A673 (cell line): Measurements from ENCODE around the gene KBTBD2. TPM values are rescaled to one million over a fixed set of nuclear protein-coding genes. Genes with fewer than 3 reads are reported as not detected.

Source experiments
- BruUV-seq: library from RNA; stranded (reverse); fragments of 400-500 nt; replicated peaks from 2 replicates; lab custom pipeline; 2021; lab: Mats Ljungman, UMichigan
- CTCF ChIA-PET: fragments of 300-600 bp; sonication (Branson Sonifier 250); formaldehyde crosslinking; loops from one replicate; lab custom pipeline; 2022; ENCODE audit warnings: antibody characterized with exemption; lab: Charles Lee
- POLR2A ChIA-PET: fragments of 300-600 bp; sonication (Branson Sonifier 250); formaldehyde crosslinking; loops from one replicate; lab custom pipeline; 2022; ENCODE audit warnings: antibody characterized with exemption; ENCODE audit not compliant: low non-redundant PET; lab: Charles Lee
- DNase-seq: peaks from one replicate; pipeline ENCODE4 v3.0.0-alpha.2; 2015; ENCODE audit warnings: low spot score
- H3K27ac ChIP-seq: fragments of 200-600 bp; sonication (generic); 2 replicates; pipeline ENCODE4 v1.5.1; 2016; ENCODE audit warnings: mixed run types, low read depth, mild to moderate bottlenecking, mixed read lengths, antibody characterized with exemption, low read length; ENCODE audit not compliant: poor library complexity, severe bottlenecking
- H3K27me3 ChIP-seq: fragments of 200-600 bp; sonication (generic); replicated peaks from 2 replicates; pipeline ENCODE4 v1.6.1; 2017; ENCODE audit warnings: mixed run types, low read depth, mild to moderate bottlenecking, mixed read lengths, antibody characterized with exemption, low read length; ENCODE audit not compliant: insufficient read depth, poor library complexity
- H3K36me3 ChIP-seq: fragments of 200-600 bp; sonication (generic); 2 replicates; pipeline ENCODE4 v1.6.1; 2016; ENCODE audit warnings: mixed run types, mild to moderate bottlenecking, mixed read lengths, antibody characterized with exemption, low read length; ENCODE audit not compliant: insufficient read depth, poor library complexity, severe bottlenecking
- H3K4me1 ChIP-seq: fragments of 200-600 bp; sonication (generic); 2 replicates; pipeline ENCODE4 v1.6.1; 2017; ENCODE audit warnings: mixed run types, mild to moderate bottlenecking, mixed read lengths, antibody characterized with exemption, low read length; ENCODE audit not compliant: insufficient read depth, poor library complexity, severe bottlenecking
- H3K4me3 ChIP-seq: fragments of 200-600 bp; sonication (generic); 2 replicates; pipeline ENCODE4 v1.5.1; 2016; ENCODE audit warnings: low read depth, mixed run types, mild to moderate bottlenecking, mixed read lengths, low read length; ENCODE audit not compliant: poor library complexity, severe bottlenecking
- H3K9me3 ChIP-seq: fragments of 200-600 bp; sonication (generic); 2 replicates; pipeline ENCODE4 v1.6.1; 2016; ENCODE audit warnings: mixed run types, low read depth, mild to moderate bottlenecking, mixed read lengths, antibody characterized with exemption, low read length; ENCODE audit not compliant: poor library complexity, severe bottlenecking
- EZH2 ChIP-seq: fragments of 200-600 bp; sonication (generic); IDR thresholded peaks from 2 replicates; pipeline ENCODE4 v1.6.1; 2017; ENCODE audit warnings: borderline replicate concordance, low read depth, mild to moderate bottlenecking, mixed read lengths, antibody characterized with exemption, low read length; ENCODE audit not compliant: poor library complexity, severe bottlenecking
- intact Hi-C: fragments of 100-400 bp; cut with micrococcal nuclease; formaldehyde crosslinking; loops from one replicate; pipeline ENCODE4 v1.10.0; 2022; ENCODE audit not compliant: unreplicated experiment
- total RNA-seq: library from RNA; stranded (reverse); gene quantifications from 2 replicates; pipeline ENCODE4 v1.2.3, GENCODE V29; 2021
- TF ChIP-seq, protein P1 (sequence below): fragments of 300-800, 200-600 bp; sonication (generic); conservative IDR thresholded peaks from 2 replicates; pipeline ENCODE4 v1.5.1; 2017; ENCODE audit warnings: low read depth, mild to moderate bottlenecking, antibody characterized with exemption, low read length, moderate library complexity, mixed read lengths

Gene KBTBD2
- total RNA-seq, 1 experiment from 2014 or later: 51.0 TPM

DNA sequence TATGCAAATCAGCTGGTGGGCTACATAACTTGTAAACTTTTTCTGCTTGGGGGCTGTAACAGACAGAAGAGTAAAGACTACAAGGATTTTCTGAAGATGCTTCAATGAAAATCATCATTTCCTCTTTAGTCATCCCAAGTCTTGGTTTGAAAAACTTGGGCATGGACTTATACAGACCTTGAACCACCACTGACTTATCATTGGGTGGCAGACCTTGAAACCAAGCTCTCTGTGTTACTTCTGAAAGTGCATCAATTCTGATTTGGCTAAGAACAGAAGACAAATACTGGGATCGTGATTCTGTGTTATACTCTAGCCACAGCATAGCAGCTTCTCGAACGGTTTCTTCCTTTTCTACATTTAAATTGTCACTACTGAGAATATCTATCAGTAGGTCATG lies 21.3 kb downstream of the KBTBD2 start:
- no peak overlapping the region for H3K4me3 ChIP-seq
- TF ChIP-seq, protein P1, sequence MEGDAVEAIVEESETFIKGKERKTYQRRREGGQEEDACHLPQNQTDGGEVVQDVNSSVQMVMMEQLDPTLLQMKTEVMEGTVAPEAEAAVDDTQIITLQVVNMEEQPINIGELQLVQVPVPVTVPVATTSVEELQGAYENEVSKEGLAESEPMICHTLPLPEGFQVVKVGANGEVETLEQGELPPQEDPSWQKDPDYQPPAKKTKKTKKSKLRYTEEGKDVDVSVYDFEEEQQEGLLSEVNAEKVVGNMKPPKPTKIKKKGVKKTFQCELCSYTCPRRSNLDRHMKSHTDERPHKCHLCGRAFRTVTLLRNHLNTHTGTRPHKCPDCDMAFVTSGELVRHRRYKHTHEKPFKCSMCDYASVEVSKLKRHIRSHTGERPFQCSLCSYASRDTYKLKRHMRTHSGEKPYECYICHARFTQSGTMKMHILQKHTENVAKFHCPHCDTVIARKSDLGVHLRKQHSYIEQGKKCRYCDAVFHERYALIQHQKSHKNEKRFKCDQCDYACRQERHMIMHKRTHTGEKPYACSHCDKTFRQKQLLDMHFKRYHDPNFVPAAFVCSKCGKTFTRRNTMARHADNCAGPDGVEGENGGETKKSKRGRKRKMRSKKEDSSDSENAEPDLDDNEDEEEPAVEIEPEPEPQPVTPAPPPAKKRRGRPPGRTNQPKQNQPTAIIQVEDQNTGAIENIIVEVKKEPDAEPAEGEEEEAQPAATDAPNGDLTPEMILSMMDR: no peak
- no peak for TF ChIP-seq EZH2
- ChIA-PET POLR2A (no interaction called here), CTCF (interaction anchor here (1.1 kb wide), 1 partner anchor 24 kb away, joined by 5 read pairs; no protein-coding TSS in a partner anchor)
- no peak overlapping the region for H3K27ac ChIP-seq
- DNase-seq: no peak
- H3K27me3 ChIP-seq: no peaks in the 10 kb centered on the region
- intact Hi-C loops: no loop called here
- peaks cover 69% of the 10 kb centered on the region for H3K36me3 ChIP-seq
- no peaks in the 10 kb centered on the region for H3K9me3 ChIP-seq
- no TSS peak for BruUV-seq
- H3K4me1 ChIP-seq: no peaks in the 10 kb centered on the region

DNA sequence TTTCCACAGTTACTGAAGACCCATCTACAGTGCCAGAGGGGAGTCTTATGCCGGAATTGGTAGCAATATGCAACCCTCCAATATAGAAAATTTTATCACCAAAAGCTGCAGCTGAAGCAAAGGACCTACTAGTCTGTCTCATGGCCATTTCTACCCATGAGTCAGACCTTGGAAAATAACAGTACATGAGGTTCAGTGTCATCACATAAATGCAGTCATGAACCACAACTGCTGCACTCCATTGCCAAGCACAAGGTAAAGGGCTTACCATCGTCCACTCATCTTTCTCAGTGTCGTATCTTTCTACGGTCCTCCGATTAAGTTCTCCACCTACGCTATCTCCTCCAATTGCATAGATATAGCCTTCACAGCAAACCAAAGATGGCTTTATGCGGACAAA lies 21.8 kb downstream of the KBTBD2 start:
- CTCF ChIA-PET: interaction anchor here (1.1 kb wide), 1 partner anchor 23 kb away, joined by 5 read pairs; no protein-coding TSS in a partner anchor

DNA sequence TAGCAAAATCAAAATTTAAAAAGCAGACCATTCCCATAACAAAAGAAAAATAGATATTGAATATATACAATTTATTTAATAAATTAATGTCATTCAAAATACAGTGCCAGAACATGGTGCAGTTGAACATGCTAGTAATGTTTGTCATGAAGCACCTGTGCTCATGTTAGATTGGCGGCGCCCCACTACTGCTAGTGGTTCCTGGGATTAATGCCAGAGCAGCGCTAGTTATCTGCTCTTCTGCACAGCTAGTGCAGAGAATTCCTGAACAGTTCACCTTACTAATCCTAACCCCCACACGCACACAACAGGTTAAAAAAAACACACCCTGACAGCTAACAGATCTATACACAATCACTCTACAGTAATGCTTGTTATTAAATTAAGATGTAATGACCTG lies 23.4 kb downstream of the KBTBD2 start:
- DNase-seq: no peak
- TF ChIP-seq EZH2: no peak
- TF ChIP-seq, protein P1: no peak

More for the DNA sequence above, 21.8 kb downstream of the KBTBD2 start:
- H3K27ac ChIP-seq: no peak overlapping the region
- H3K4me3 ChIP-seq: no peak overlapping the region
- BruUV-seq: no TSS peak
- no peaks in the 10 kb centered on the region for H3K4me1 ChIP-seq
- peaks cover 65% of the 10 kb centered on the region for H3K36me3 ChIP-seq
- H3K27me3 ChIP-seq: no peaks in the 10 kb centered on the region
- intact Hi-C loops: no loop called here
- POLR2A ChIA-PET: no interaction called here
- DNase-seq: no peak
- no peaks in the 10 kb centered on the region for H3K9me3 ChIP-seq
- no peak for TF ChIP-seq EZH2
- TF ChIP-seq, protein P1: no peak

More for the DNA sequence above, 23.4 kb downstream of the KBTBD2 start:
- intact Hi-C loops: no loop called here
- no TSS peak for BruUV-seq
- Histone ChIP-seq H3K27me3 (no peaks in the 10 kb centered on the region), H3K9me3 (no peaks in the 10 kb centered on the region), H3K36me3 (peaks cover 52% of the 10 kb centered on the region), H3K27ac (no peak overlapping the region), H3K4me1 (no peaks in the 10 kb centered on the region), H3K4me3 (no peak overlapping the region)
- POLR2A ChIA-PET: no interaction called here
- CTCF ChIA-PET: no interaction called here
